G401.6 (cell line): ENCODE data around the gene KANSL3.
"Not testable (repeated sequence)": the region's sequence is repeated elsewhere in the genome, so short reads cannot be mapped to it uniquely, and the experiment has no call there.

ENCODE experiments used
- FAIRE-seq: peaks from 2 replicates; lab custom pipeline; 2012; peaks lifted over from hg19 to GRCh38; lab: Jason Lieb, UNC

The KANSL3 gene

GRCh38 chr2:96638144-96639121 is at the start of gene KANSL3:
TSS of gene KANSL3 (minus strand) at chr2:96638312. CDS start at chr2:96637135, 1,177 bp downstream.
- FAIRE-seq: no peak

GRCh38 chr2:96687266-96687665 is 49.2 kb upstream of the KANSL3 start:
- FAIRE-seq: no peak

- FAIRE-seq: no peak
Observed at GRCh38 chr2:96685577-96686459, 47.7 kb upstream of the KANSL3 start.

- no peak for FAIRE-seq
Observed at GRCh38 chr2:96684883-96685576, 46.9 kb upstream of the KANSL3 start.

GRCh38 chr2:96683972-96684820 is 46.1 kb upstream of the KANSL3 start:
- no peak for FAIRE-seq

- no peak for FAIRE-seq
Observed at GRCh38 chr2:96683307-96683706, 45.2 kb upstream of the KANSL3 start.

- no peak for FAIRE-seq
Observed at GRCh38 chr2:96681540-96681939, 43.4 kb upstream of the KANSL3 start.

GRCh38 chr2:96680561-96681141 is 42.5 kb upstream of the KANSL3 start:
- FAIRE-seq: no peak

GRCh38 chr2:96679848-96680247 is 41.7 kb upstream of the KANSL3 start:
- FAIRE-seq: no peak

- no peak for FAIRE-seq
Observed at GRCh38 chr2:96669539-96670215, 31.6 kb upstream of the KANSL3 start.

- no peak for FAIRE-seq
Observed at GRCh38 chr2:96668771-96669170, 30.7 kb upstream of the KANSL3 start.

GRCh38 chr2:96665717-96666116 is 27.6 kb upstream of the KANSL3 start:
- FAIRE-seq: not testable (repeated sequence)

GRCh38 chr2:96665083-96665569 is 27.0 kb upstream of the KANSL3 start:
- FAIRE-seq: no peak

GRCh38 chr2:96664366-96664925 is 26.3 kb upstream of the KANSL3 start:
- no peak for FAIRE-seq

- no peak for FAIRE-seq
Observed at GRCh38 chr2:96663829-96664228, 25.7 kb upstream of the KANSL3 start.

- no peak for FAIRE-seq
Observed at GRCh38 chr2:96663177-96663576, 25.1 kb upstream of the KANSL3 start.

GRCh38 chr2:96662360-96662759 is 24.2 kb upstream of the KANSL3 start:
- FAIRE-seq: no peak

- no peak for FAIRE-seq
Observed at GRCh38 chr2:96661324-96661723, 23.2 kb upstream of the KANSL3 start.

GRCh38 chr2:96656540-96656939 is 18.4 kb upstream of the KANSL3 start:
- no peak for FAIRE-seq

GRCh38 chr2:96655526-96655925 is 17.4 kb upstream of the KANSL3 start:
- FAIRE-seq: no peak
